ENCODE data around the gene CLEC11A.

DNA sequence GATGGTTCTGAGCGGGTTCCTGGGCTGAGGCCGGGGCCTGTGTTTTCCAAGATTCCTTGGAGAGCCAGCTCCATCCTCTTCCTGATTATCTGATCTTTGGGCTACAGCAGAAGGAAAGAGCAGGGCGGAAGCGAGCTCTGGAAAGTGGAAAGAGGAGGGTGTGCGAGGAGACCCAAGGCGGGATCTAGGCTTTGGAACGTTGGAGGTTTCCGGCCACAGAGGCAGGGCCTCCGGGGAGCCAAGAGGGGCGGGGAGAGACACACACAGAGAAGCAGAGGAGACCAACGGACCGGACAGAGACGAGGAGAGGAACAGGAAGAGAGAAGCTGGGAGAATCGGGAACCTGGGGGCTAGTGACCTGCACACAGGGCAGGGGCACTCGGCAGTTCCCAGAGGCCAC, at the start of gene CLEC11A:
- TF ChIP-seq TCF7L2 (IDR thresholded peaks at IDR 0.05; ENCODE audit: low read depth, low read length): no peak
- TF ChIP-seq, protein P1, sequence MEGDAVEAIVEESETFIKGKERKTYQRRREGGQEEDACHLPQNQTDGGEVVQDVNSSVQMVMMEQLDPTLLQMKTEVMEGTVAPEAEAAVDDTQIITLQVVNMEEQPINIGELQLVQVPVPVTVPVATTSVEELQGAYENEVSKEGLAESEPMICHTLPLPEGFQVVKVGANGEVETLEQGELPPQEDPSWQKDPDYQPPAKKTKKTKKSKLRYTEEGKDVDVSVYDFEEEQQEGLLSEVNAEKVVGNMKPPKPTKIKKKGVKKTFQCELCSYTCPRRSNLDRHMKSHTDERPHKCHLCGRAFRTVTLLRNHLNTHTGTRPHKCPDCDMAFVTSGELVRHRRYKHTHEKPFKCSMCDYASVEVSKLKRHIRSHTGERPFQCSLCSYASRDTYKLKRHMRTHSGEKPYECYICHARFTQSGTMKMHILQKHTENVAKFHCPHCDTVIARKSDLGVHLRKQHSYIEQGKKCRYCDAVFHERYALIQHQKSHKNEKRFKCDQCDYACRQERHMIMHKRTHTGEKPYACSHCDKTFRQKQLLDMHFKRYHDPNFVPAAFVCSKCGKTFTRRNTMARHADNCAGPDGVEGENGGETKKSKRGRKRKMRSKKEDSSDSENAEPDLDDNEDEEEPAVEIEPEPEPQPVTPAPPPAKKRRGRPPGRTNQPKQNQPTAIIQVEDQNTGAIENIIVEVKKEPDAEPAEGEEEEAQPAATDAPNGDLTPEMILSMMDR (IDR thresholded peaks at IDR 0.05): no peak
- no peak for TF ChIP-seq POLR2AphosphoS5 (IDR thresholded peaks at IDR 0.05; ENCODE audit: low read depth, low read length)
- TF ChIP-seq, protein P2, sequence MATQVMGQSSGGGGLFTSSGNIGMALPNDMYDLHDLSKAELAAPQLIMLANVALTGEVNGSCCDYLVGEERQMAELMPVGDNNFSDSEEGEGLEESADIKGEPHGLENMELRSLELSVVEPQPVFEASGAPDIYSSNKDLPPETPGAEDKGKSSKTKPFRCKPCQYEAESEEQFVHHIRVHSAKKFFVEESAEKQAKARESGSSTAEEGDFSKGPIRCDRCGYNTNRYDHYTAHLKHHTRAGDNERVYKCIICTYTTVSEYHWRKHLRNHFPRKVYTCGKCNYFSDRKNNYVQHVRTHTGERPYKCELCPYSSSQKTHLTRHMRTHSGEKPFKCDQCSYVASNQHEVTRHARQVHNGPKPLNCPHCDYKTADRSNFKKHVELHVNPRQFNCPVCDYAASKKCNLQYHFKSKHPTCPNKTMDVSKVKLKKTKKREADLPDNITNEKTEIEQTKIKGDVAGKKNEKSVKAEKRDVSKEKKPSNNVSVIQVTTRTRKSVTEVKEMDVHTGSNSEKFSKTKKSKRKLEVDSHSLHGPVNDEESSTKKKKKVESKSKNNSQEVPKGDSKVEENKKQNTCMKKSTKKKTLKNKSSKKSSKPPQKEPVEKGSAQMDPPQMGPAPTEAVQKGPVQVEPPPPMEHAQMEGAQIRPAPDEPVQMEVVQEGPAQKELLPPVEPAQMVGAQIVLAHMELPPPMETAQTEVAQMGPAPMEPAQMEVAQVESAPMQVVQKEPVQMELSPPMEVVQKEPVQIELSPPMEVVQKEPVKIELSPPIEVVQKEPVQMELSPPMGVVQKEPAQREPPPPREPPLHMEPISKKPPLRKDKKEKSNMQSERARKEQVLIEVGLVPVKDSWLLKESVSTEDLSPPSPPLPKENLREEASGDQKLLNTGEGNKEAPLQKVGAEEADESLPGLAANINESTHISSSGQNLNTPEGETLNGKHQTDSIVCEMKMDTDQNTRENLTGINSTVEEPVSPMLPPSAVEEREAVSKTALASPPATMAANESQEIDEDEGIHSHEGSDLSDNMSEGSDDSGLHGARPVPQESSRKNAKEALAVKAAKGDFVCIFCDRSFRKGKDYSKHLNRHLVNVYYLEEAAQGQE (IDR thresholded peaks at IDR 0.05; ENCODE audit: insufficient read depth in 1 of 2, low read depth in 2 of 2, low read length in 1 of 2): no peak

All from Panc1 (cell line).